Neural cell (in vitro differentiated cells): ENCODE measurements around the gene SDCCAG8. TPM values are rescaled to one million over a fixed set of nuclear protein-coding genes. Genes with fewer than 3 reads are reported as not detected.

ENCODE experiments used
- H2AFZ ChIP-seq: fragments of 200-600, 300-800 bp; sonication (generic), shearing (Covaris generic); 2 replicates; pipeline ENCODE4 v1.6.0; 2014; ENCODE audit warnings: low read depth, mild to moderate bottlenecking, antibody characterized with exemption, low read length, moderate library complexity
- H3F3A ChIP-seq: fragments of 200-600 bp; shearing (Covaris generic); 2 replicates; pipeline ENCODE4 v1.6.1; 2016; ENCODE audit warnings: mild to moderate bottlenecking, moderate library complexity, mixed read lengths, antibody characterized with exemption, low read length; ENCODE audit not compliant: insufficient read depth, poor library complexity, severe bottlenecking
- H3K27ac ChIP-seq: fragments of 200-600, 300-800 bp; sonication (generic), shearing (Covaris generic); 2 replicates; pipeline ENCODE4 v1.5.1; 2014; ENCODE audit warnings: mild to moderate bottlenecking, low read length, moderate library complexity
- H3K27me3 ChIP-seq: fragments of 300-800, 200-600 bp; sonication (generic), shearing (Covaris generic); 2 replicates; pipeline ENCODE4 v1.6.0; 2014; ENCODE audit warnings: mild to moderate bottlenecking, low read depth, low read length, moderate library complexity; ENCODE audit not compliant: insufficient read depth
- H3K36me3 ChIP-seq: fragments of 300-800, 200-600 bp; sonication (generic), shearing (Covaris generic); 2 replicates; pipeline ENCODE4 v1.5.1; 2014; ENCODE audit warnings: mild to moderate bottlenecking, antibody characterized with exemption, low read length, moderate library complexity; ENCODE audit not compliant: insufficient read depth
- H3K4me2 ChIP-seq: fragments of 300-800, 200-600 bp; sonication (generic), shearing (Covaris generic); 2 replicates; pipeline ENCODE4 v1.6.0; 2014; ENCODE audit warnings: mild to moderate bottlenecking, low read length
- H3K4me3 ChIP-seq: fragments of 300-800, 200-600 bp; sonication (generic), shearing (Covaris generic); 2 replicates; pipeline ENCODE4 v1.5.1; 2014; ENCODE audit warnings: mild to moderate bottlenecking, low read length, moderate library complexity
- H3K79me2 ChIP-seq: fragments of 200-600 bp; shearing (Covaris generic); replicated peaks from 2 replicates; pipeline ENCODE4 v1.6.0; 2014; ENCODE audit warnings: mild to moderate bottlenecking, low read length, moderate library complexity; ENCODE audit not compliant: insufficient read depth
- H3K9ac ChIP-seq: fragments of 300-800, 200-600 bp; sonication (generic), shearing (Covaris generic); 2 replicates; pipeline ENCODE4 v1.6.1; 2016; ENCODE audit warnings: mild to moderate bottlenecking, low read length, mixed read lengths
- H3K9me2 ChIP-seq: fragments of 200-600 bp; shearing (Covaris generic); 2 replicates; pipeline ENCODE4 v1.6.1; 2016; ENCODE audit warnings: mild to moderate bottlenecking, low read length, mixed read lengths; ENCODE audit not compliant: insufficient read depth
- H3K9me3 ChIP-seq: fragments of 200-600, 300-800 bp; sonication (generic), shearing (Covaris generic); 2 replicates; pipeline ENCODE4 v1.6.1; 2016; ENCODE audit warnings: mild to moderate bottlenecking, mixed run types, low read length, moderate library complexity, mixed read lengths
- H4K20me1 ChIP-seq: fragments of 200-600 bp; shearing (Covaris generic); 2 replicates; pipeline ENCODE4 v1.6.1; 2016; ENCODE audit warnings: mild to moderate bottlenecking, mixed run types; ENCODE audit not compliant: insufficient read depth
- CTCF ChIP-seq: fragments of 450-650 bp; IDR thresholded peaks from 2 replicates; pipeline ENCODE4 v1.5.1; 2014; ENCODE audit warnings: antibody characterized with exemption, mild to moderate bottlenecking, moderate library complexity; ENCODE audit not compliant: poor library complexity, severe bottlenecking
- EP300 ChIP-seq: fragments of 450-650 bp; conservative IDR thresholded peaks from 2 replicates; pipeline ENCODE4 v1.6.1; 2014; ENCODE audit warnings: antibody characterized with exemption, mild to moderate bottlenecking, moderate library complexity; ENCODE audit not compliant: poor library complexity, severe bottlenecking
- EZH2 ChIP-seq: fragments of 200-600, 300-800 bp; shearing (Covaris generic), sonication (generic); IDR thresholded peaks from 2 replicates; pipeline ENCODE4 v1.6.1; 2014; ENCODE audit warnings: antibody characterized with exemption, low read length, borderline replicate concordance, mild to moderate bottlenecking; ENCODE audit not compliant: insufficient read depth, poor library complexity, severe bottlenecking
- MXI1 ChIP-seq: fragments of 450-650 bp; conservative IDR thresholded peaks from 2 replicates; pipeline ENCODE4 v1.6.1; 2014; ENCODE audit warnings: antibody characterized with exemption, mild to moderate bottlenecking; ENCODE audit not compliant: poor library complexity, severe bottlenecking
- POLR2AphosphoS5 ChIP-seq: IDR thresholded peaks from 2 replicates; pipeline ENCODE4 v1.6.1; 2012
- RAD21 ChIP-seq: fragments of 450-650 bp; conservative IDR thresholded peaks from 2 replicates; pipeline ENCODE4 v1.6.1; 2014; ENCODE audit warnings: antibody characterized with exemption, mild to moderate bottlenecking, moderate library complexity
- SMC3 ChIP-seq: fragments of 450-650 bp; conservative IDR thresholded peaks from 2 replicates; pipeline ENCODE4 v1.6.1; 2014; ENCODE audit warnings: antibody characterized with exemption, mild to moderate bottlenecking, moderate library complexity; ENCODE audit not compliant: poor library complexity
- TAF1 ChIP-seq: IDR thresholded peaks from 2 replicates; pipeline ENCODE4 v1.6.1; 2012; ENCODE audit warnings: low read depth
- polyA plus RNA-seq: library from polyadenylated mRNA; depleted of rRNA; stranded (reverse); fragments of >200 nt; gene quantifications from 2 replicates; pipeline ENCODE4 v1.2.3, GENCODE V29; 2014
- TF ChIP-seq, protein P1 (sequence below): IDR thresholded peaks from 2 replicates; pipeline ENCODE4 v1.6.1; 2012; ENCODE audit warnings: borderline replicate concordance

SDCCAG8 gene
- polyA plus RNA-seq, 1 donor from 2014 or later: 32.2 TPM

DNA sequence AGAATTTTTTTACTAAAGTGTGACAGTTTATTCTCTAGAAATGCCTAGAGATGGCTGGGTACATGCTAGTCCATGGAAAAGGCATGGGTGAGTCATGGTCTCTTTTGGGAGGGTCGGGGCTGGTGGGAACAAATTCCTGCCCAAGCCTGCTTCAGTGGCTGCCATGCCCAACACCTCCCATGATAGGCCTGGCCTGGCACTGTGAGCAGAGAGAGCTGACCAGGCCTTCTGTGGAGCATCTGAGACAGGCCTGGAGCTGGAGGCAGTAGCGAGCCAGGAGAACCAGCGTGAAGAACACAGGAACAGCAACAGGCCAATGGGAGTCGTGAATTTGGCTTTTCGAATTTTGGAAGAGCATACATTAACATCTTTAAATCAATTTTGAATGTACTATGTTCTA lies 209.2 kb downstream of the SDCCAG8 start:
- Histone ChIP-seq H3K9me2 (no peaks in the 10 kb centered on the region), H3K9me3 (no peaks in the 10 kb centered on the region), H3K4me2 (no peak overlapping the region), H3K79me2 (no peaks in the 10 kb centered on the region), H3K27me3 (no peaks in the 10 kb centered on the region), H3K27ac (no peak overlapping the region), H3F3A (no peaks in the 10 kb centered on the region), H3K4me3 (no peak overlapping the region), H3K9ac (no peak overlapping the region), H3K36me3 (no peaks in the 10 kb centered on the region), H4K20me1 (no peaks in the 10 kb centered on the region), H2AFZ (no peak overlapping the region)
- TF ChIP-seq CTCF (no peak), EP300 (no peak)

DNA sequence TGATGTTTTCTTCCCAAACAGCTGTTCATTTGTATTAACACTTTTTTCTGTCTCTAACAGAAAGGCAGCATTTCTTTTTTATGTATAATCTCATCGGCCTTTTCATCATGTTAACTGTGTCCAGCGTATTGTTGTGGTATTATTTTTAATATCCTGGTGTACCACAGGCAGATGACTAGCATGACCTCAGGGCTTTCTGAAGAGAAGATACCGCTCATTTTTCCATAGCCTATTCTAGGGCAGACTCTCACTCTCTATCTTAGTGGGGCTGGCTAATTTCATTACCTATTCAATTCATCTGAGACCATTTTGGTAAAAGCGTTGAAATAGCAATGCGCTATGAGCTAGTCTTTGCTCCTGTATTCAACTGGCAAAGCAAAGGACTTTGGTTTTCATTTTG lies 209.9 kb downstream of the SDCCAG8 start:
- H2AFZ ChIP-seq: no peak overlapping the region
- no peak overlapping the region for H3K4me2 ChIP-seq
- no peak overlapping the region for H3K27ac ChIP-seq
- TF ChIP-seq EP300 (no peak), CTCF (no peak), SMC3 (no peak), POLR2AphosphoS5 (no peak)
- no peak overlapping the region for H3K4me3 ChIP-seq
- no peak overlapping the region for H3K9ac ChIP-seq
- H3K36me3 ChIP-seq: no peaks in the 10 kb centered on the region
- H3F3A ChIP-seq: no peaks in the 10 kb centered on the region
- no peaks in the 10 kb centered on the region for H3K79me2 ChIP-seq
- no peaks in the 10 kb centered on the region for H3K9me3 ChIP-seq
- H3K27me3 ChIP-seq: no peaks in the 10 kb centered on the region
- no peaks in the 10 kb centered on the region for H3K9me2 ChIP-seq
- no peaks in the 10 kb centered on the region for H4K20me1 ChIP-seq

DNA sequence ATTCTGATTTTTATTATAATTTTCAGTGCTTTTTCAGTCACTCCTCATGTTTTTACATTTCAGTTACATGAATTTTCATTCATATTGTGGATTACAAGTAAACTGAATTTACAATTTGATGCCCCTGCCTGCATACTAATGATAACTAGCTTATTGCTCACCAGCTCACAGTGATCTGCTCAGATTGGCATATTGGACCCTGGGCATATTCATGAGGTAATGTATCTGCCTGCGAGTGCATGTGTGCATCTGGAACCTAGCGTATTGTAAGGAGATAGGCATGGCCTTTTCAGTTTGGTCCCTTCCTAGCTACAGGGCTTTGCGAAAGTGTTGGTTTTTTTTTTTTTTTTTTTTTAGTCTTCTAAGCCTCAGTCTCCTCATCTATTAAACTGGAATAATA lies 213.7 kb downstream of the SDCCAG8 start:
- H3K27me3 ChIP-seq: no peaks in the 10 kb centered on the region
- no peaks in the 10 kb centered on the region for H4K20me1 ChIP-seq
- no peaks in the 10 kb centered on the region for H3K9me3 ChIP-seq
- no peaks in the 10 kb centered on the region for H3K36me3 ChIP-seq
- no peaks in the 10 kb centered on the region for H3K9me2 ChIP-seq
- no peaks in the 10 kb centered on the region for H3K79me2 ChIP-seq
- no peak overlapping the region for H2AFZ ChIP-seq
- no peak overlapping the region for H3K4me2 ChIP-seq
- TF ChIP-seq, protein P1, sequence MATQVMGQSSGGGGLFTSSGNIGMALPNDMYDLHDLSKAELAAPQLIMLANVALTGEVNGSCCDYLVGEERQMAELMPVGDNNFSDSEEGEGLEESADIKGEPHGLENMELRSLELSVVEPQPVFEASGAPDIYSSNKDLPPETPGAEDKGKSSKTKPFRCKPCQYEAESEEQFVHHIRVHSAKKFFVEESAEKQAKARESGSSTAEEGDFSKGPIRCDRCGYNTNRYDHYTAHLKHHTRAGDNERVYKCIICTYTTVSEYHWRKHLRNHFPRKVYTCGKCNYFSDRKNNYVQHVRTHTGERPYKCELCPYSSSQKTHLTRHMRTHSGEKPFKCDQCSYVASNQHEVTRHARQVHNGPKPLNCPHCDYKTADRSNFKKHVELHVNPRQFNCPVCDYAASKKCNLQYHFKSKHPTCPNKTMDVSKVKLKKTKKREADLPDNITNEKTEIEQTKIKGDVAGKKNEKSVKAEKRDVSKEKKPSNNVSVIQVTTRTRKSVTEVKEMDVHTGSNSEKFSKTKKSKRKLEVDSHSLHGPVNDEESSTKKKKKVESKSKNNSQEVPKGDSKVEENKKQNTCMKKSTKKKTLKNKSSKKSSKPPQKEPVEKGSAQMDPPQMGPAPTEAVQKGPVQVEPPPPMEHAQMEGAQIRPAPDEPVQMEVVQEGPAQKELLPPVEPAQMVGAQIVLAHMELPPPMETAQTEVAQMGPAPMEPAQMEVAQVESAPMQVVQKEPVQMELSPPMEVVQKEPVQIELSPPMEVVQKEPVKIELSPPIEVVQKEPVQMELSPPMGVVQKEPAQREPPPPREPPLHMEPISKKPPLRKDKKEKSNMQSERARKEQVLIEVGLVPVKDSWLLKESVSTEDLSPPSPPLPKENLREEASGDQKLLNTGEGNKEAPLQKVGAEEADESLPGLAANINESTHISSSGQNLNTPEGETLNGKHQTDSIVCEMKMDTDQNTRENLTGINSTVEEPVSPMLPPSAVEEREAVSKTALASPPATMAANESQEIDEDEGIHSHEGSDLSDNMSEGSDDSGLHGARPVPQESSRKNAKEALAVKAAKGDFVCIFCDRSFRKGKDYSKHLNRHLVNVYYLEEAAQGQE: no peak
- no peak for TF ChIP-seq EP300
- no peak for TF ChIP-seq CTCF
- no peak for TF ChIP-seq MXI1
- TF ChIP-seq TAF1: no peak
- TF ChIP-seq SMC3: no peak
- no peak for TF ChIP-seq POLR2AphosphoS5
- TF ChIP-seq RAD21: no peak
- no peak for TF ChIP-seq EZH2
- no peaks in the 10 kb centered on the region for H3F3A ChIP-seq
- no peak overlapping the region for H3K27ac ChIP-seq
- no peak overlapping the region for H3K9ac ChIP-seq
- H3K4me3 ChIP-seq: no peak overlapping the region
